ENCODE data around the gene COL6A2.

Gene COL6A2

DNA sequence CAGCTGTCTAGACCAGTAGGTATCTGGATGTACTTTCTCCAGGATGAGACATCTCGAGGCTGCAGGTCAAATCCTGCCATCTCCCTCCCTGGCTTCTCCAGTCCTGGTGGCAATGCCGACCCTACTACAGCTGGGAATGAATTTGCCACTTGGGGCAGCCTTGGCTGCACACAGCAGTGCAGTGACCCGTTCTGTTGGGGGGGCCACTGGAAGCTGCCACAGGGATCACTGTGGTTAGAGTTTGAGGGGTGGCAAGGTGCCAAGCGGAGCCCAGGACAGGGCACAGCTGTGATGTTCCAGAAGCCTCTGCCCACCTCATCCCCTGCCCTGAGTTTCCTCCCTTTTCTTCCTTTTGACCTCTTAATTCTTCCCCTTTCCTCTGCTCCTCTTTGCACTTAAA, 17.1 kb downstream of the COL6A2 start:
- no peak for DNase-seq (ENCODE audit: low spot score)

GRCh38 chr21:46115441-46116188, 17.7 kb downstream of the COL6A2 start:
- DNase-seq (ENCODE audit: low spot score): no peak

DNA sequence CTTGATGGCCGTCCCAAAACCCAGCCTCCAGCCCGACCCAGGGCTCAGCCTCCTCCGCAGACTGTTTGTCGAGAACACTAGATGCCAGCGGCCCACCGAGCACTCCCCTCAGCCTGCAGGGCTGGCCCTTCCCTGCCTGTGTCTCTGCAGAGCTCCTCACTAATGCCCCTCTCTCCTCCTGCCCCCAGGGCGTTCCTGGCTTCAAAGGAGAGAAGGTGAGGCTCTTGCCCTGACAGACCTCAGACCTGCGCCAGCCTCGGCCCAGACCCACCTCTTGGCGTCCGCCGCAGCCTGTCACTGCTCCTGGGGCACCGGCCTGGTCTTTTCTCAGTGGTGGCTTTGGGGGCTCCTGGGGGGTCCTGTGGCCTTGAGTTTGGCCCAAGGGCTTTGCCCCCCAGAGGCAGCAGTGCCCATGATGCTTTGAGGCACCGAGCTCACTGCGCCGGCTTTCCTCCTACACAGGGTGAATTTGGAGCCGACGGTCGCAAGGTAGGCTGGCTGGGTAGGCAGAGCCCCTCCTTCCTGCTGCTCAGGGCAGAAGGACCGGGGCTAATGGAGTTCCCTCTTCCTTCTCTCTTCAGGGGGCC, 18.4 kb downstream of the COL6A2 start:
- no peak for DNase-seq (ENCODE audit: low spot score)

- no peak for DNase-seq (ENCODE audit: low spot score)
Observed at GRCh38 chr21:46116776-46117585, 19.1 kb downstream of the COL6A2 start.

- no peak for DNase-seq (ENCODE audit: low spot score)
Observed at GRCh38 chr21:46117586-46118315, 19.8 kb downstream of the COL6A2 start.

- no peak for DNase-seq (ENCODE audit: low spot score)
Observed at GRCh38 chr21:46118316-46119143, 20.6 kb downstream of the COL6A2 start.

DNA sequence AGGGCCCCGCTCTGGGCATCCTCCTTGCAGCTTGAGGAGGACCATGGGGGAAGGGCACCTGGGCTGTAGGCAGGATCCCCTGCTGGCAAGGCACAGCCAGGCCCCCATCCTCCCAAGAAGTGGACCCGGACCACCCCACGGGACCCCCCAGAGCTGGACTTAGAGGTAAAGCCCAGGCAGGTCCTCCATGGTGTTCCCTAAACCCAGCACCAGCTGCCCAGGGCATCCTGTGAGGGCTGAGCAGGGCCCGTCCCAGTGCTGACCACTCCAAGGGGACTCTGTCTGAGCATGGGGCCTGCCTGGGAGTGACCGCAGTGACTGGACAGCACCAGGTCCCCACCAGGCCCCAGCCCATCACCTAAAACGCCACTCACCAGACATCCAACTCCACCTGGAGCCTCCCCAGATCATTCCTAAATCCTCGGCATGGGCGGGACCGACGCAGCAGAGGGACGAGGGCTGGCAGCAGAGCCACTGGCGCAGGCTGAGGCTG, 21.3 kb downstream of the COL6A2 start:
- no peak for DNase-seq (ENCODE audit: low spot score)

GRCh38 chr21:46119637-46120271, 21.8 kb downstream of the COL6A2 start:
- no peak for DNase-seq (ENCODE audit: low spot score)

- no peak for DNase-seq (ENCODE audit: low spot score)
Observed at GRCh38 chr21:46120301-46121285, 22.7 kb downstream of the COL6A2 start.

GRCh38 chr21:46121286-46122221, 23.6 kb downstream of the COL6A2 start:
- DNase-seq (ENCODE audit: low spot score): no peak

GRCh38 chr21:46122237-46122671, 24.3 kb downstream of the COL6A2 start:
- no peak for DNase-seq (ENCODE audit: low spot score)

DNA sequence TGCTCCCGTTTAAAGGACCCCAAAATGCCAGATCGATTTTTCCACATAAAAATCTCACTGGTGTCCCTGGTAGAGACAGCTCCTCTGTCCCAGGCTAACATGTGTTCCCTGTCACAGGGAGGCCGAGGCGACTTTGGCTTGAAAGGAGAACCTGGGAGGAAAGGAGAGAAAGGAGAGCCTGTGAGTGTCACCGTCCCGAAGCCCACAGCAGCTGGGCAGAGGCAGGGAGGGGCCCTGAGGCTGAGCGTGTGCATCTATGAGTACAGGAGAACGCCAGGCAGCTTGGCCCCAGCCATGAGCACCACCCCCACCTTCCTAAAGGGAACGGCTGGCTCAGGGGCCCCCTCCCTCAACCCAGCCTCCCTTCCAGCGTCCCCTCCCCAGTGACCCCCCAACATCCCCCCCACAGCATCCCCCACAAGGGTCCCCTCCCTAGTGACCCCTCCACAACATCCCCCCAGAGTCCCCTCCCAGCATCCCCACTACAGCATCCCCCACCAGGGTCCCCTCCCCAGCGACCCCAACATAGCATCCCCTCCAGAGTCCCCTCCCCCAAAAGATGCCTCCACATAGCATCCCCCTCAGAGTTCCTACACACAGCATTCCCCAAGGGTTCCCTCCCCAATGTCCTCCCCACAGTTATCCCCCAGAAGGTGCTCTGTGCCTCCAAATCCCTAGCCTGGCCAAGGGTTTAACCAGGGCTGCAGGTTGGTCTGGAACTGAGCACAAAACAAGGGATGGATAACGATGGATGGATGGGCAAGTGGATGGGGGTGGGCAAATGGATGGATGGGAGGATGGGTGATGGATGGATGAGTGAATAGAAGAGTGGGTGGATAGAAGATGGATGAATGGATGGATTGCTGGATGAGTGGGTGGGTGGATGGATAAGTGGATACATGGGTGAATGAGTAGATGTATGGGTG, 25.1 kb downstream of the COL6A2 start:
- no peak for DNase-seq (ENCODE audit: low spot score)

DNA sequence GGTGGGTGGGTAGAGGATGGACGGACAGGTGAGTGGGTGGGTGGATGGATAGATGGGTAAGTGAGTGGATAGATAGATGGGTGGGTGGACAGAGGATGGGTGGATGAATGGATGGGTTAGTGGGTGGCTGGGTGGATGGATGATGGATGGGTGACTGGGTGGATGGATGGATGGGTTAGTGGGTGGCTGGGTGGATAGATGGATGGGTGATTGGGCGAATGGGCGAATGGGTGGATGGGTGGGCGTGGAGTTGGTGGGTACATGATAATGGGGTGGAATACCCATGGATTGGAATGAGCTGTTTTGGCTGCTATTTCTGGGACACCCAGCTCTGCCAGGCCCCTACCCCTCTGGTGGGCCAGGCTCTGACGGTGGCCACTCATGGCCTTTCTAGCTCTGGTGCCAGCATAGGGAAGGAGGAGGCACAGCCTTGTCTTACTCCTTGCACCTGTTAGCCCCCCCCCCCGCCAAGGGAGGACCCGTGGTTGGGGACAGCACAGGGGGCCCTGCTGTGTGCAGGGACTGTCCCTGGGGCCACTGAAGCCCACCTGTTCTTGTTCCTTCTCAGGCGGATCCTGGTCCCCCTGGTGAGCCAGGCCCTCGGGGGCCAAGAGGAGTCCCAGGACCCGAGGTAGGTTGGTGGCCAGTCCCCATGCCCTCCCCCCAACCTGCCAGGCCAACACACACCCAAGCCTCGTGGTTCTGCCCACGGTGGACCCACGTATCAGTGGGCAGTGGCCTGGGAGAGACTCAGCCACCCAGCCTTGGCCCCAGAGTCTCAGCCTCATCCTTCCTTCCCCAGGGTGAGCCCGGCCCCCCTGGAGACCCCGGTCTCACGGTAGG, 26.4 kb downstream of the COL6A2 start:
- DNase-seq (ENCODE audit: low spot score): no peak

DNA sequence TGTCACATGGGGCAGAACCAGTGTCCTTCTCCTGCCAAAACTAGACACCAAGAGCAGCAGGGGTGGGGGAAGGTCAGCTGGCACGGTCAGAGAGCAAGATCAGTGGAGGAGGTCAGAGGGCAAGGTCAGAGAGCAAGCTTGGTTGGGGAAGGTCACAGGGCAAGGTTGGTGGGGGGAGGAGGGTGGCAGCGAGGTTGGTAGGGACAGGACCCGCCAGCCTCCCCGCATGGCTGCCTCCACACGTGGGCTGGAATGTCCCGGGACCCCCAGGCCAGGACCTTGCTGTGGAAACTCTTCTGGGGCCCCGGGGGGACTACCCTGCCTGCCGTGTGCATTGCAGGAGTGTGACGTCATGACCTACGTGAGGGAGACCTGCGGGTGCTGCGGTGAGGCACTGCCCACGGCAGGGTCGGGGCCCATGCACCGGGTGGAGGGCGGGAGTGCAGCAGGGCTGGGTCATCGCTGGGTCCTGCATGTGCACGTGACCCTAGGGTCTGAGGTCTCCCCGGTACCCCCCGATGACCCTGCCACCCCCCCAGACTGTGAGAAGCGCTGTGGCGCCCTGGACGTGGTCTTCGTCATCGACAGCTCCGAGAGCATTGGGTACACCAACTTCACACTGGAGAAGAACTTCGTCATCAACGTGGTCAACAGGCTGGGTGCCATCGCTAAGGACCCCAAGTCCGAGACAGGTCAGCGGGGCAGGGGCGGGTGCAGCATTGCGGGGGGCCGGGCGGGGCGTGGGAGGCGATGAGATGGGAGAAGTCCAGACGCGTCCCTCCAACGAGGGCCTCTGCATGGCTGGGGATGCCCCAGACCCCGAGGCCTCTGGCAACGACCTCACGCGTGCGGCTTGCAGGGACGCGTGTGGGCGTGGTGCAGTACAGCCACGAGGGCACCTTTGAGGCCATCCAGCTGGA, 27.3 kb downstream of the COL6A2 start:
- DNase-seq (ENCODE audit: low spot score): no peak

DNA sequence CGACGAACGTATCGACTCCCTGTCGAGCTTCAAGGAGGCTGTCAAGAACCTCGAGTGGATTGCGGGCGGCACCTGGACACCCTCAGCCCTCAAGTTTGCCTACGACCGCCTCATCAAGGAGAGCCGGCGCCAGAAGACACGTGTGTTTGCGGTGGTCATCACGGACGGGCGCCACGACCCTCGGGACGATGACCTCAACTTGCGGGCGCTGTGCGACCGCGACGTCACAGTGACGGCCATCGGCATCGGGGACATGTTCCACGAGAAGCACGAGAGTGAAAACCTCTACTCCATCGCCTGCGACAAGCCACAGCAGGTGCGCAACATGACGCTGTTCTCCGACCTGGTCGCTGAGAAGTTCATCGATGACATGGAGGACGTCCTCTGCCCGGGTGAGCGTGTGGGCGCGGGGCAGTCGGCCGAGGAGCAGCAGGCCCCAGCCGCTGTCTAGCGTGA, 28.0 kb downstream of the COL6A2 start:
- no peak for DNase-seq (ENCODE audit: low spot score)

Measured in kidney tubule cell (primary cell).